GM10266 (cell line): ENCODE data around the gene RAP1B.

ENCODE experiments used
- DNase-seq: peaks from one replicate; pipeline ENCODE4 v3.0.0; 2012; ENCODE audit errors: extremely low spot score
- TF ChIP-seq, protein P1 (sequence below): IDR thresholded peaks from 2 replicates; pipeline ENCODE4 v1.5.1; 2012; ENCODE audit warnings: mild to moderate bottlenecking, low read depth; ENCODE audit not compliant: control insufficient read depth, insufficient read depth; ENCODE audit errors: missing control alignments

The RAP1B gene

DNA sequence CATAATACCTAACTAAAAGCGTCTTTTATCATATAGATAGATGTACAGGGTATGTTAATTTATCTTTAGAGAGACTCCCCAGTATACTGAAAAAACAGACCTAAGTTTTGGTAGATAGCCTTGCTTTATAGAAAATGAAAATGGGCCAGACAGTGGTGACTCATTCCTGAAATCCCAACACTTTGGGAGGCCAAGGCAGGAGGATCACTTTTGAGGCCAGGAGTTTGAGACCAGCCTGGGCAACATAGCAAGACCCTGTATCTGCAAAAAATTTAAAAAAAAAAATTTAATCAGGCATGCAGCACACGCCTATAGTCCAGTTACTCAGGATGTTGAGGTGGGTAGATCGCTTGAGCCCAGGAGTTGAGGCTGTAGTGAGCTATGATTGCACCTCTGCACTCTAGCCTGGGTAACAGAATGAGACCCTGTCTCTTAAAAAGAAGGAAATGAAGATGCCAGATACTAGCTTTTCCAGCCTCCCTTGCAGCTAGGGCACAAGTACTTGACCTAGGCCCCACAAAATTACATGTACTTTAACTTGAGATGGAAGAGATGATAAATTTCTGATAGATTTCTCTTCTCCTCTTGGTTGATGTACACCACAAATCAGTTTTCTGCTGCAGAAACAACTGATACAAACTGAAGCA is 17.1 kb downstream of the RAP1B start:
- no peak for DNase-seq

GRCh38 chr12:68628698-68629097 is 18.0 kb downstream of the RAP1B start:
- DNase-seq = no peak
- TF ChIP-seq, protein P1, sequence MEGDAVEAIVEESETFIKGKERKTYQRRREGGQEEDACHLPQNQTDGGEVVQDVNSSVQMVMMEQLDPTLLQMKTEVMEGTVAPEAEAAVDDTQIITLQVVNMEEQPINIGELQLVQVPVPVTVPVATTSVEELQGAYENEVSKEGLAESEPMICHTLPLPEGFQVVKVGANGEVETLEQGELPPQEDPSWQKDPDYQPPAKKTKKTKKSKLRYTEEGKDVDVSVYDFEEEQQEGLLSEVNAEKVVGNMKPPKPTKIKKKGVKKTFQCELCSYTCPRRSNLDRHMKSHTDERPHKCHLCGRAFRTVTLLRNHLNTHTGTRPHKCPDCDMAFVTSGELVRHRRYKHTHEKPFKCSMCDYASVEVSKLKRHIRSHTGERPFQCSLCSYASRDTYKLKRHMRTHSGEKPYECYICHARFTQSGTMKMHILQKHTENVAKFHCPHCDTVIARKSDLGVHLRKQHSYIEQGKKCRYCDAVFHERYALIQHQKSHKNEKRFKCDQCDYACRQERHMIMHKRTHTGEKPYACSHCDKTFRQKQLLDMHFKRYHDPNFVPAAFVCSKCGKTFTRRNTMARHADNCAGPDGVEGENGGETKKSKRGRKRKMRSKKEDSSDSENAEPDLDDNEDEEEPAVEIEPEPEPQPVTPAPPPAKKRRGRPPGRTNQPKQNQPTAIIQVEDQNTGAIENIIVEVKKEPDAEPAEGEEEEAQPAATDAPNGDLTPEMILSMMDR = no peak

More for the DNA sequence above, 17.1 kb downstream of the RAP1B start:
- TF ChIP-seq, protein P1 = no peak

DNA sequence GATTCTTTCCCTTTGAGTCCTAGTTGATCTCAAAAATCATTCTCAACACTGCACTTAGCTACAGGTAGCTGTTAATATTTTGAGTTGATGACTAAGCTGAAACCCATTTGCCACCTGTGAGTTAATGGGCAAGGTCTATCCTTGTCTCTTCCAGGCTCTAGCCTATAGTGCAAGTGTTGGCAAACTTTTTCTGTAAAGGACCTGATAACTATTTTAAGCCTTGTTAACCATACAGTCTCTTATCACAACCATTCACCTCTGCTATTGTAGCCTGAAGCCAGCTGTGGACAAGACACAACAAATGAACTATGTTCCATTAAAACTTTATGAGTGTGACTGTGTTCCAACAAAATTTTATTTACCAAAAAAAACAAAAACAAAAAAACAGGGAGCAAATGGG is 19.4 kb downstream of the RAP1B start:
- TF ChIP-seq, protein P1 = no peak
- no peak for DNase-seq

GRCh38 chr12:68630598-68630997 is 19.9 kb downstream of the RAP1B start:
- no peak for DNase-seq
- TF ChIP-seq, protein P1 = no peak

DNA sequence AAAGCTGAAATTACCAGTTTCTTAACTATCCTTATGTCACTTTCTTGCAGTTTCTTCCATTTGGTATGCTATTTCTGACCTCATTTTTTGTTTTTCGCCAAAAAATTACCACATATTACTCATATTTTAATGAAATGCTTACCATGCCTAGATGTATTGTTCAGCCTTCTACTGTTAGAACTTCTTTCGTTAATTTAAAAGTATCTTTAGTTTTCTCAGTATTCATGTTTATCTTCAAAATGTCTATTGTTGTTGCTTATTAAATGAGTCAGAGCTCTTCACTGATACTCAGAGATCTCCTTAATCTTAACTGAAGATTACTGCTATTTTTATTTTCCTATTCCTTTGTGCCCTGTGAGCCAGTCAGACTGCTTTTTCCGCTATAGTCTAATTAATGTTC is 20.5 kb downstream of the RAP1B start:
- TF ChIP-seq, protein P1 = no peak
- DNase-seq = no peak

GRCh38 chr12:68632486-68632885 is 21.8 kb downstream of the RAP1B start:
- no peak for DNase-seq
- TF ChIP-seq, protein P1 = no peak

GRCh38 chr12:68633614-68634558 is 23.2 kb downstream of the RAP1B start:
- TF ChIP-seq, protein P1 = no peak
- DNase-seq = no peak
